Measurements from ENCODE around the gene SLMAP.
A peak's percentile ranks its signal among the peaks of the same experiment; 100 is the strongest.

The SLMAP gene

GRCh38 chr3:57939775-57940174, 183.7 kb downstream of the SLMAP start:
- Histone ChIP-seq H4K12ac (ENCODE audit: low read depth, low read length) (no peak overlapping the region), H3K4me1 (ENCODE audit: control insufficient read depth in 1 of 2, insufficient read depth in 2 of 2, low read length in 2 of 2) (peaks cover 11 to 17% of the 10 kb centered on the region in 2 experiments), H3K36me3 (ENCODE audit: control insufficient read depth in 1 of 2, insufficient read depth in 2 of 2, low read length in 2 of 2) (peaks cover 3% of the 10 kb centered on the region in 2 experiments), H2BK5ac (ENCODE audit: low read depth, low read length, poor library complexity) (no peak overlapping the region), H3K9me3 (ENCODE audit: insufficient read depth, low read depth, low read length) (no peaks in the 10 kb centered on the region), H2AK5ac (ENCODE audit: low read length) (no peak overlapping the region), H4K91ac (ENCODE audit: low read depth, low read length) (no peak overlapping the region), H3K27me3 (ENCODE audit: insufficient read depth, low read length) (no peaks in the 10 kb centered on the region), H3K18ac (ENCODE audit: low read length) (no peak overlapping the region), H3K14ac (ENCODE audit: low read length) (no peak overlapping the region), H3K79me2 (ENCODE audit: control insufficient read depth, insufficient read depth, low read length, poor library complexity) (peaks cover 2% of the 10 kb centered on the region), H3K4ac (ENCODE audit: low read depth, low read length) (no peak overlapping the region), H2BK120ac (ENCODE audit: insufficient read depth, low read length, poor library complexity) (no peak overlapping the region), H3K79me1 (ENCODE audit: low read length) (peaks cover 9% of the 10 kb centered on the region), H3K4me3 (ENCODE audit: low read depth, low read length) (no peak overlapping the region), H3K4me2 (ENCODE audit: low read length) (no peak overlapping the region), H2BK12ac (ENCODE audit: low read length) (no peak overlapping the region), H3K9ac (ENCODE audit: low read length) (no peak overlapping the region), H3K23ac (ENCODE audit: low read length) (no peak overlapping the region), H4K8ac (ENCODE audit: low read depth, low read length) (no peak overlapping the region), H3K27ac (ENCODE audit: low read depth, low read length) (no peak overlapping the region), H2AFZ (ENCODE audit: insufficient read depth, low read length, poor library complexity) (no peak overlapping the region)
- DNase-seq = no peak
- WGBS (ENCODE audit: extremely low coverage, insufficient coverage, insufficient read length) = no CpG with 5 or more reads among the region's 4 CpGs

DNA sequence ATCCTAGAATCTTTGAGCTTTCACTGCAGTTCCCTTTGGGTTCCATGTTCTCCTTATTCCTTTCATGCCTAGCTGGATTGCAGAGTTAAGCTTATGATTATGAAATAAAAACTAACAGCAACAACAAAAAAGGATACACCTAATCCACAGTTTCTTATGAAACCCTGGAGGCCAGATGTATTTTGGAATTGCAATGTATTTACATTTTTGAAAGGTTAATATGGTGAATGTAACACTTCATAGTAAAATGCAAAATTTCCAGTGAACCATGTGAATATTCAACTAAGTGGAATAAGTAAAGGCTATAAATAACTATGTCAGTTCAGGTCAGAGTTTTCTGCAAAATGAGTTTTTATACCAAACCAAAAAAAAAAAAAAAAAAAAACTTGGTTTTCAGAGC, 186.3 kb downstream of the SLMAP start:
- peaks cover 12% of the 10 kb centered on the region for H3K79me1 ChIP-seq (ENCODE audit: low read length)
- no peak overlapping the region for H2BK5ac ChIP-seq (ENCODE audit: low read depth, low read length, poor library complexity)
- no peak for DNase-seq
- peaks cover 3% of the 10 kb centered on the region in 2 experiments for H3K36me3 ChIP-seq (ENCODE audit: control insufficient read depth in 1 of 2, insufficient read depth in 2 of 2, low read length in 2 of 2)
- peaks cover 11 to 22% of the 10 kb centered on the region in 2 experiments for H3K4me1 ChIP-seq (ENCODE audit: control insufficient read depth in 1 of 2, insufficient read depth in 2 of 2, low read length in 2 of 2)
- H3K27ac ChIP-seq (ENCODE audit: low read depth, low read length) = no peak overlapping the region
- peaks cover 2% of the 10 kb centered on the region for H3K79me2 ChIP-seq (ENCODE audit: control insufficient read depth, insufficient read depth, low read length, poor library complexity)
- H2AFZ ChIP-seq (ENCODE audit: insufficient read depth, low read length, poor library complexity) = no peak overlapping the region
- no peak overlapping the region for H4K91ac ChIP-seq (ENCODE audit: low read depth, low read length)
- H3K9ac ChIP-seq (ENCODE audit: low read length) = no peak overlapping the region
- H3K18ac ChIP-seq (ENCODE audit: low read length) = no peak overlapping the region
- H3K4ac ChIP-seq (ENCODE audit: low read depth, low read length) = no peak overlapping the region
- no peak overlapping the region for H4K12ac ChIP-seq (ENCODE audit: low read depth, low read length)
- H3K9me3 ChIP-seq (ENCODE audit: insufficient read depth, low read depth, low read length) = no peaks in the 10 kb centered on the region
- no peak overlapping the region for H2AK5ac ChIP-seq (ENCODE audit: low read length)
- H3K23ac ChIP-seq (ENCODE audit: low read length) = no peak overlapping the region
- H3K27me3 ChIP-seq (ENCODE audit: insufficient read depth, low read length) = no peaks in the 10 kb centered on the region
- H3K14ac ChIP-seq (ENCODE audit: low read length) = no peak overlapping the region
- H2BK120ac ChIP-seq (ENCODE audit: insufficient read depth, low read length, poor library complexity) = no peak overlapping the region
- H4K8ac ChIP-seq (ENCODE audit: low read depth, low read length) = no peak overlapping the region
- H3K4me3 ChIP-seq (ENCODE audit: low read depth, low read length) = no peak overlapping the region
- H2BK12ac ChIP-seq (ENCODE audit: low read length) = no peak overlapping the region
- H3K4me2 ChIP-seq (ENCODE audit: low read length) = no peak overlapping the region

- H2BK120ac ChIP-seq (ENCODE audit: insufficient read depth, low read length, poor library complexity) = no peak overlapping the region
- WGBS (ENCODE audit: extremely low coverage, insufficient coverage, insufficient read length) = no CpG with 5 or more reads among the region's 4 CpGs
Observed at GRCh38 chr3:57942872-57943283, 186.8 kb downstream of the SLMAP start.

DNA sequence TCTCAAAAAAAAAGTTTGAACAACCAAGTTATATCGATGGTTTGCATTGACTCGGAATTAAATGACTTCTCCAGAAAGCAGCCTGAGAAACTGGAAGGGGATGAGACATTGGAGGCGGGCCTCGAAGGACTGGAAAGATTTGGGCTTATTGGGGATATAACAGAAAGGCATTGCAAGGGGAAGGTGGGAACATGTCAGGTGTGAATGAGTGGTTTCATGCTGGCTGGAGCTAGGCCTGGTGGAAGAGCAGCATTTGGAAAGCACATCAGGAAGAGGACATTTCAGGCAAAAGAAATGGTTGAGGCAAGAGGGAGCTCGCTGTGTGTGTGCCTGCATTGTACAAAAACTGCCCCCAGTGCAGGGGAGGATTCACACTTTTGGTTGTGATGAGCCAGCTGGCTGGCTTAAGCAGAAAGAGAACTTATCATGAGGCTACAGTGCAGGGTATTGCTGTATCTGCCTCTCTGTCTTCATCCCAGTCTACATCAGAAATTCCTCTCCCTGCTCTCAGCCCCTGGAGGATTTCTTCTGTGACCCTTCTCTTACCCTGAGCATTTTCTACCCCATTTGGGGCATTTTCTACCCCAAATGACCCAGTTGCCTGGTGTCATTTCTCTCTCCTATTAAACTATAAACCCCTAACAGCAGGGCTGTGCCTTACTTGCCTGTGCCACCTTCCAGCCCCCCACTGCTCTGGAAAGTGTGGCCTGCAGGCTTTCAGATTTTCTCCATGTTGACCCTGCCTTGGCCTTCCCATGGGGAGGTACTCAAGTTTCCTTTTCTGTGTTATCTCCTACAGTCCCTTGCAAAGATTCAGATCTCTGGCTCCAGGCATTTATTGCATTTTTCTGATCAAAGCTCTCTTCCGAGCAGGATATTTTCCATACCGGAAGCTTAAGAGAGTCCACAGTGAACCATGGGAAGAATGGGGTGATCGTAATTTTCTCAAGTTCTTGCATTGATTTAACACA, 187.7 kb downstream of the SLMAP start:
- peak in 1 of 2 donors; percentile 89 for DNase-seq
- Histone ChIP-seq H3K4ac (ENCODE audit: low read depth, low read length) (no peak overlapping the region), H3K4me1 (ENCODE audit: control insufficient read depth in 1 of 2, insufficient read depth in 2 of 2, low read length in 2 of 2) (peaks cover 21 to 33% of the 10 kb centered on the region in 2 experiments), H3K9me3 (ENCODE audit: insufficient read depth, low read depth, low read length) (no peaks in the 10 kb centered on the region), H3K36me3 (ENCODE audit: control insufficient read depth in 1 of 2, insufficient read depth in 2 of 2, low read length in 2 of 2) (peaks cover 3% of the 10 kb centered on the region in 2 experiments), H3K18ac (ENCODE audit: low read length) (peak overlapping the region; percentile 3), H3K4me2 (ENCODE audit: low read length) (no peak overlapping the region), H3K27ac (ENCODE audit: low read depth, low read length) (peak overlapping the region; percentile 83), H4K91ac (ENCODE audit: low read depth, low read length) (peak overlapping the region; percentile 58), H3K23ac (ENCODE audit: low read length) (no peak overlapping the region), H3K9ac (ENCODE audit: low read length) (no peak overlapping the region), H2AK5ac (ENCODE audit: low read length) (peak overlapping the region; percentile 5), H2BK120ac (ENCODE audit: insufficient read depth, low read length, poor library complexity) (peak overlapping the region; percentile 3), H2BK12ac (ENCODE audit: low read length) (peak overlapping the region; percentile 37), H4K12ac (ENCODE audit: low read depth, low read length) (no peak overlapping the region), H2AFZ (ENCODE audit: insufficient read depth, low read length, poor library complexity) (peak overlapping the region; percentile 15), H3K79me1 (ENCODE audit: low read length) (peaks cover 23% of the 10 kb centered on the region), H3K27me3 (ENCODE audit: insufficient read depth, low read length) (no peaks in the 10 kb centered on the region), H3K4me3 (ENCODE audit: low read depth, low read length) (no peak overlapping the region), H2BK5ac (ENCODE audit: low read depth, low read length, poor library complexity) (peak overlapping the region; percentile 59), H3K79me2 (ENCODE audit: control insufficient read depth, insufficient read depth, low read length, poor library complexity) (peaks cover 8% of the 10 kb centered on the region), H4K8ac (ENCODE audit: low read depth, low read length) (peak overlapping the region; percentile 59), H3K14ac (ENCODE audit: low read length) (peak overlapping the region; percentile 59)
- WGBS (ENCODE audit: extremely low coverage, insufficient coverage, insufficient read length) = no CpG with 5 or more reads among the region's 8 CpGs

More at GRCh38 chr3:57942872-57943283, 186.8 kb downstream of the SLMAP start:
- H3K27me3 ChIP-seq (ENCODE audit: insufficient read depth, low read length) = no peaks in the 10 kb centered on the region
- H2AFZ ChIP-seq (ENCODE audit: insufficient read depth, low read length, poor library complexity) = no peak overlapping the region
- H2BK5ac ChIP-seq (ENCODE audit: low read depth, low read length, poor library complexity) = no peak overlapping the region
- H3K4ac ChIP-seq (ENCODE audit: low read depth, low read length) = no peak overlapping the region
- H2BK12ac ChIP-seq (ENCODE audit: low read length) = peak overlapping the region; percentile 60
- no peak for DNase-seq
- peaks cover 12 to 25% of the 10 kb centered on the region in 2 experiments for H3K4me1 ChIP-seq (ENCODE audit: control insufficient read depth in 1 of 2, insufficient read depth in 2 of 2, low read length in 2 of 2)
- no peak overlapping the region for H3K9ac ChIP-seq (ENCODE audit: low read length)
- no peak overlapping the region for H3K4me3 ChIP-seq (ENCODE audit: low read depth, low read length)
- H4K91ac ChIP-seq (ENCODE audit: low read depth, low read length) = peak overlapping the region; percentile 58
- H3K4me2 ChIP-seq (ENCODE audit: low read length) = no peak overlapping the region
- no peak overlapping the region for H3K23ac ChIP-seq (ENCODE audit: low read length)
- H3K9me3 ChIP-seq (ENCODE audit: insufficient read depth, low read depth, low read length) = no peaks in the 10 kb centered on the region
- no peak overlapping the region for H3K14ac ChIP-seq (ENCODE audit: low read length)
- H4K12ac ChIP-seq (ENCODE audit: low read depth, low read length) = no peak overlapping the region
- peaks cover 3% of the 10 kb centered on the region in 2 experiments for H3K36me3 ChIP-seq (ENCODE audit: control insufficient read depth in 1 of 2, insufficient read depth in 2 of 2, low read length in 2 of 2)
- H2AK5ac ChIP-seq (ENCODE audit: low read length) = peak overlapping the region; percentile 93
- peak overlapping the region; percentile 15 for H4K8ac ChIP-seq (ENCODE audit: low read depth, low read length)
- no peak overlapping the region for H3K27ac ChIP-seq (ENCODE audit: low read depth, low read length)
- H3K79me2 ChIP-seq (ENCODE audit: control insufficient read depth, insufficient read depth, low read length, poor library complexity) = peaks cover 2% of the 10 kb centered on the region
- peaks cover 15% of the 10 kb centered on the region for H3K79me1 ChIP-seq (ENCODE audit: low read length)
- H3K18ac ChIP-seq (ENCODE audit: low read length) = peak overlapping the region; percentile 69
